DND-41 (cell line): ENCODE data around the gene TPRG1.

Source experiments
- ATAC-seq: fragments of 200-7000 bp; cut with Tn5 transposase; 3 replicates; pipeline ENCODE4 v1.9.1; 2021; ENCODE audit warnings: low read depth; ENCODE audit not compliant: insufficient read depth
- DNase-seq: peaks from one replicate; pipeline ENCODE4 v3.0.0-alpha.2; 2020
- H2AFZ ChIP-seq: 2 replicates; pipeline ENCODE4 v1.6.0; 2012; ENCODE audit warnings: low read depth, low read length
- H3K27ac ChIP-seq: 2 replicates; pipeline ENCODE4 v1.5.1; 2012; ENCODE audit warnings: low read length, inconsistent platforms
- H3K27me3 ChIP-seq: fragments of 200-600 bp; sonication (generic); 2 replicates; pipeline ENCODE4 v1.6.0; 2012; ENCODE audit warnings: low read length, mild to moderate bottlenecking, inconsistent platforms; ENCODE audit not compliant: insufficient read depth, poor library complexity
- H3K36me3 ChIP-seq: 2 replicates; pipeline ENCODE4 v1.5.1; 2012; ENCODE audit warnings: low read length, inconsistent platforms; ENCODE audit not compliant: insufficient read depth
- H3K4me1 ChIP-seq: 2 replicates; pipeline ENCODE4 v1.5.1; 2012; ENCODE audit warnings: mild to moderate bottlenecking, low read length; ENCODE audit not compliant: insufficient read depth
- H3K4me2 ChIP-seq: 2 replicates; pipeline ENCODE4 v1.6.0; 2012; ENCODE audit warnings: mild to moderate bottlenecking, moderate library complexity, low read length, inconsistent platforms; ENCODE audit not compliant: insufficient read depth
- H3K4me3 ChIP-seq, 2 experiments: fragments of 200-600 bp in 1 of 2; shearing (Covaris generic) in 1 of 2; 2 replicates each; pipeline ENCODE4 v1.5.1; 2012 to 2016; ENCODE audit warnings: inconsistent platforms in 2 of 2, low read length in 2 of 2, mild to moderate bottlenecking in 2 of 2, low read depth in 1 of 2, moderate library complexity in 1 of 2
- H3K79me2 ChIP-seq: 2 replicates; pipeline ENCODE4 v1.6.0; 2012; ENCODE audit warnings: low read length, inconsistent platforms; ENCODE audit not compliant: insufficient read depth
- H3K9ac ChIP-seq: 2 replicates; pipeline ENCODE4 v1.6.0; 2012; ENCODE audit warnings: low read depth, mild to moderate bottlenecking, inconsistent platforms, low read length, moderate library complexity
- H3K9me3 ChIP-seq: 2 replicates; pipeline ENCODE4 v1.5.1; 2012; ENCODE audit warnings: low read length, moderate library complexity, mild to moderate bottlenecking, inconsistent platforms; ENCODE audit not compliant: insufficient read depth, severe bottlenecking
- H4K20me1 ChIP-seq: 2 replicates; pipeline ENCODE4 v1.6.0; 2012; ENCODE audit warnings: low read length; ENCODE audit not compliant: insufficient read depth
- CTCF ChIP-seq: IDR thresholded peaks from 2 replicates; pipeline ENCODE4 v1.5.1; 2012; ENCODE audit warnings: borderline replicate concordance, low read length, moderate library complexity, mild to moderate bottlenecking; ENCODE audit not compliant: poor library complexity, severe bottlenecking; ENCODE audit errors: extremely low read depth
- EZH2 ChIP-seq: IDR thresholded peaks from 3 replicates; pipeline ENCODE4 v1.6.1; 2012; ENCODE audit warnings: borderline replicate concordance, low read depth, mild to moderate bottlenecking, moderate library complexity, low read length, inconsistent platforms; ENCODE audit not compliant: severe bottlenecking

TPRG1 gene

GRCh38 chr3:189312866-189313265 is 141.1 kb downstream of the TPRG1 start:
- ATAC-seq: no peak
- no peaks in the 10 kb centered on the region; the same call in 1 of the 2 replicates for H4K20me1 ChIP-seq
- no peak overlapping the region for H3K27ac ChIP-seq
- no peaks in the 10 kb centered on the region for H3K9me3 ChIP-seq
- no peak overlapping the region for H3K4me2 ChIP-seq
- DNase-seq: no peak
- no peak overlapping the region for H3K4me3 ChIP-seq
- H3K4me1 ChIP-seq: no peaks in the 10 kb centered on the region
- H3K79me2 ChIP-seq: no peaks in the 10 kb centered on the region
- H3K9ac ChIP-seq: no peak overlapping the region
- TF ChIP-seq EZH2 (no peak), CTCF (no peak)
- peaks cover 14% of the 10 kb centered on the region for H3K27me3 ChIP-seq
- H2AFZ ChIP-seq: no peak overlapping the region
- no peaks in the 10 kb centered on the region for H3K36me3 ChIP-seq

GRCh38 chr3:189316296-189317019 is 144.7 kb downstream of the TPRG1 start:
- Histone ChIP-seq H3K27me3 (peaks cover 43% of the 10 kb centered on the region), H3K9ac (no peak overlapping the region), H2AFZ (no peak overlapping the region), H3K4me1 (no peaks in the 10 kb centered on the region), H3K79me2 (no peaks in the 10 kb centered on the region), H3K4me3 (no peak overlapping the region), H3K9me3 (no peaks in the 10 kb centered on the region), H3K36me3 (no peaks in the 10 kb centered on the region), H4K20me1 (peaks cover 4% of the 10 kb centered on the region; the same call in 1 of the 2 replicates), H3K4me2 (no peak overlapping the region), H3K27ac (no peak overlapping the region)
- DNase-seq: no peak
- TF ChIP-seq CTCF (no peak), EZH2 (no peak)
- no peak for ATAC-seq

DNA sequence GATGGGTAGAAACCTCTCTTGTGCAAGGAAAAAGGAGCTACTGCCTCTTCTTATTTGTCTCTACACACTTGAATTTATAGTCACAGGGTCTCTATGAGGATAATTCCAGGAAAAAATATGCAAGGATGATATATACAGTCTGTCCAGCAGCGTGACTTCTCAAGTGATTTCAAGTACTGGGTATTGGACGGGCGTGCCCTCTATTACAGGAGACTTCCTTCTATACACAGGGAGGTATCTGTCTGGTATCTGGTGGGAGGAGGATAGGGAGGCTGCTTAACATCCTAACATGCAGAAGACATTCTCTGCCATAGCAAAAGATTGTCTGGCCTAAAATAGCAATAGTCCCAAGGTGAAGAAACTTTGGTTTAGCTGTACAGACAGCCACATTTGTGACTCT is 146.1 kb downstream of the TPRG1 start:
- Histone ChIP-seq H3K27me3 (peaks cover 54% of the 10 kb centered on the region), H3K4me2 (no peak overlapping the region), H3K79me2 (no peaks in the 10 kb centered on the region), H2AFZ (no peak overlapping the region), H4K20me1 (peaks cover 4% of the 10 kb centered on the region; the same call in 1 of the 2 replicates), H3K9ac (no peak overlapping the region), H3K36me3 (no peaks in the 10 kb centered on the region), H3K4me3 (no peak overlapping the region), H3K9me3 (no peaks in the 10 kb centered on the region), H3K27ac (no peak overlapping the region), H3K4me1 (no peaks in the 10 kb centered on the region)
- no peak for DNase-seq
- no peak for ATAC-seq
- TF ChIP-seq CTCF: no peak
